CD8-positive, alpha-beta memory T cell (primary cell): ENCODE measurements around the gene CCDC13. TPM values are rescaled to one million over a fixed set of nuclear protein-coding genes. Genes with fewer than 3 reads are reported as not detected.

Experiments
- CTCF ChIA-PET: fragments of 350-600 bp; sonication (Branson Sonifier 250); formaldehyde crosslinking; loops from one replicate; lab custom pipeline; 2021; ENCODE audit warnings: antibody characterized with exemption; lab: Charles Lee
- POLR2A ChIA-PET: fragments of 350-600 bp; sonication (Branson Sonifier 250); formaldehyde crosslinking; loops from one replicate; lab custom pipeline; 2021; ENCODE audit warnings: antibody characterized with exemption; lab: Charles Lee
- DNase-seq, 5 donors: peaks; one replicate each; pipeline versions ENCODE4 v3.0.0 to v3.0.0-alpha.2; 2020 to 2022; ENCODE audit warnings: mixed read lengths in 1 of 5
- H3K27ac ChIP-seq: one replicate; pipeline ENCODE4 v1.7.0; 2013; ENCODE audit warnings: low read depth, mild to moderate bottlenecking, low read length, moderate library complexity
- H3K27me3 ChIP-seq: 2 replicates; pipeline ENCODE4 v1.7.0; 2013; ENCODE audit warnings: low read length, mild to moderate bottlenecking; ENCODE audit not compliant: insufficient read depth, poor library complexity, severe bottlenecking
- H3K36me3 ChIP-seq: 2 replicates; pipeline ENCODE4 v1.7.0; 2013; ENCODE audit warnings: mild to moderate bottlenecking, low read length, moderate library complexity; ENCODE audit not compliant: insufficient read depth
- H3K4me1 ChIP-seq: 2 replicates; pipeline ENCODE4 v1.7.0; 2013; ENCODE audit warnings: mild to moderate bottlenecking, low read length, moderate library complexity; ENCODE audit not compliant: insufficient read depth
- H3K4me3 ChIP-seq: 2 replicates; pipeline ENCODE4 v1.7.0; 2013; ENCODE audit warnings: mild to moderate bottlenecking, low read length
- H3K9me3 ChIP-seq: 2 replicates; pipeline ENCODE4 v1.7.0; 2013; ENCODE audit warnings: mild to moderate bottlenecking, low read length
- H3K27ac Mint-ChIP-seq, 8 donors: one replicate each; pipeline ENCODE4 v1.8.0; 2020 to 2021; ENCODE audit warnings: mixed read lengths in 8 of 8, mild to moderate bottlenecking in 6 of 8, inconsistent platforms in 3 of 8, moderate library complexity in 3 of 8
- H3K27me3 Mint-ChIP-seq, 2 donors: one replicate each; pipeline ENCODE4 v1.8.0; 2020 to 2021; ENCODE audit warnings: mixed read lengths in 2 of 2, mild to moderate bottlenecking in 1 of 2, moderate library complexity in 1 of 2
- H3K36me3 Mint-ChIP-seq, 3 donors: one replicate each; pipeline ENCODE4 v1.8.0; 2020 to 2021; ENCODE audit warnings: mixed read lengths in 3 of 3, inconsistent platforms in 1 of 3, mild to moderate bottlenecking in 1 of 3
- H3K4me1 Mint-ChIP-seq, 3 donors: one replicate each; pipeline ENCODE4 v1.8.0; 2020 to 2021; ENCODE audit warnings: mixed read lengths in 3 of 3, inconsistent platforms in 1 of 3, mild to moderate bottlenecking in 1 of 3
- H3K4me3 Mint-ChIP-seq, 7 donors: one replicate each; pipeline ENCODE4 v1.8.0; 2020 to 2021; ENCODE audit warnings: mixed read lengths in 7 of 7, mild to moderate bottlenecking in 6 of 7, moderate library complexity in 4 of 7, inconsistent platforms in 2 of 7
- H3K9me3 Mint-ChIP-seq, 5 donors: one replicate each; pipeline ENCODE4 v1.8.0; 2020 to 2022; ENCODE audit warnings: mixed read lengths in 5 of 5, mild to moderate bottlenecking in 3 of 5, moderate library complexity in 2 of 5, inconsistent platforms in 1 of 5
- polyA plus RNA-seq: library from polyadenylated mRNA; unstranded; fragments of 300-500 nt; fragmentation: Illumina TruSeq; gene quantifications from one replicate; pipeline ENCODE4 v1.2.3, GENCODE V29; 2021
- total RNA-seq, 2 experiments: library from RNA; stranded (reverse); gene quantifications; one replicate each; pipeline ENCODE4 v1.2.3, GENCODE V29; 2021

Gene CCDC13
- total and polyA plus RNA-seq, 3 experiments from 2014 or later, result 0.33 to 0.44 (median 0.42) TPM

GRCh38 chr3:42773409-42773751 lies 327 bp upstream of the CCDC13 start:
- Mint-ChIP-seq H3K9me3 (no peaks in the 10 kb centered on the region), H3K27ac (peak overlapping the region in 7 of 8 donors; percentile 81 to 95 (median 90)), H3K4me3 (peak overlapping the region; percentile 80 to 90 (median 88)), H3K4me1 (peaks cover 11 to 15% (median 14%) of the 10 kb centered on the region in 3 donors), H3K27me3 (peaks cover 0 to 3% of the 10 kb centered on the region in 2 donors), H3K36me3 (peaks cover 0 to 5% (median 1%) of the 10 kb centered on the region in 3 donors)
- no peaks in the 10 kb centered on the region for H3K9me3 ChIP-seq
- no peaks in the 10 kb centered on the region for H3K27me3 ChIP-seq
- ChIA-PET POLR2A (no interaction called here), CTCF (no interaction called here)
- no peak overlapping the region for H3K27ac ChIP-seq
- H3K36me3 ChIP-seq, result no peaks in the 10 kb centered on the region
- no peak for DNase-seq
- H3K4me1 ChIP-seq, result peaks cover 5% of the 10 kb centered on the region
- peak overlapping the region; percentile 49 for H3K4me3 ChIP-seq

GRCh38 chr3:42771271-42771670 lies 1.8 kb downstream of the CCDC13 start:
- ChIA-PET POLR2A (no interaction called here), CTCF (no interaction called here)
- peaks cover 5% of the 10 kb centered on the region for H3K4me1 ChIP-seq
- H3K27me3 Mint-ChIP-seq, result peaks cover 0 to 3% of the 10 kb centered on the region in 2 donors
- no peaks in the 10 kb centered on the region for H3K27me3 ChIP-seq
- peak overlapping the region in 3 of 8 donors; percentile 33 to 51 (median 37) for H3K27ac Mint-ChIP-seq
- no peak overlapping the region for H3K4me3 ChIP-seq
- DNase-seq, result no peak
- no peaks in the 10 kb centered on the region for H3K9me3 ChIP-seq
- H3K36me3 ChIP-seq, result no peaks in the 10 kb centered on the region
- H3K36me3 Mint-ChIP-seq, result peaks cover 0 to 4% (median 1%) of the 10 kb centered on the region in 3 donors
- H3K27ac ChIP-seq, result no peak overlapping the region
- peak overlapping the region in 4 of 7 donors; percentile 53 to 69 (median 58) for H3K4me3 Mint-ChIP-seq
- H3K9me3 Mint-ChIP-seq, result no peaks in the 10 kb centered on the region
- peaks cover 11 to 15% (median 14%) of the 10 kb centered on the region in 3 donors for H3K4me1 Mint-ChIP-seq

- Histone ChIP-seq H3K27me3 (no peaks in the 10 kb centered on the region), H3K4me3 (no peak overlapping the region), H3K9me3 (no peaks in the 10 kb centered on the region), H3K27ac (no peak overlapping the region), H3K36me3 (no peaks in the 10 kb centered on the region), H3K4me1 (peaks cover 5% of the 10 kb centered on the region)
- H3K27me3 Mint-ChIP-seq, result peaks cover 0 to 3% of the 10 kb centered on the region in 2 donors
- no peaks in the 10 kb centered on the region for H3K9me3 Mint-ChIP-seq
- no peak for DNase-seq
- ChIA-PET CTCF (no interaction called here), POLR2A (no interaction called here)
- peaks cover 11 to 15% (median 14%) of the 10 kb centered on the region in 3 donors for H3K4me1 Mint-ChIP-seq
- peaks cover 0 to 3% (median 1%) of the 10 kb centered on the region in 3 donors for H3K36me3 Mint-ChIP-seq
- H3K27ac Mint-ChIP-seq, result no peak overlapping the region
- no peak overlapping the region for H3K4me3 Mint-ChIP-seq
Observed at GRCh38 chr3:42769477-42770131, 3.4 kb downstream of the CCDC13 start.

- H3K4me1 Mint-ChIP-seq, result no peaks in the 10 kb centered on the region
- CTCF ChIA-PET, result no interaction called here
- no peak for DNase-seq
- Histone ChIP-seq H3K27me3 (no peaks in the 10 kb centered on the region), H3K36me3 (no peaks in the 10 kb centered on the region), H3K4me1 (no peaks in the 10 kb centered on the region), H3K9me3 (no peaks in the 10 kb centered on the region), H3K4me3 (no peak overlapping the region), H3K27ac (no peak overlapping the region)
- POLR2A ChIA-PET, result no interaction called here
- H3K36me3 Mint-ChIP-seq, result no peaks in the 10 kb centered on the region
- no peaks in the 10 kb centered on the region for H3K9me3 Mint-ChIP-seq
- peaks cover 0 to 2% of the 10 kb centered on the region in 2 donors for H3K27me3 Mint-ChIP-seq
- no peak overlapping the region for H3K4me3 Mint-ChIP-seq
- no peak overlapping the region for H3K27ac Mint-ChIP-seq
Observed at GRCh38 chr3:42764561-42765295, 8.3 kb downstream of the CCDC13 start.

GRCh38 chr3:42764115-42764514 lies 8.9 kb downstream of the CCDC13 start:
- Histone ChIP-seq H3K4me1 (no peaks in the 10 kb centered on the region), H3K27me3 (no peaks in the 10 kb centered on the region), H3K27ac (no peak overlapping the region), H3K36me3 (no peaks in the 10 kb centered on the region), H3K4me3 (no peak overlapping the region), H3K9me3 (no peaks in the 10 kb centered on the region)
- Mint-ChIP-seq H3K4me1 (no peaks in the 10 kb centered on the region), H3K36me3 (no peaks in the 10 kb centered on the region), H3K27me3 (peaks cover 0 to 2% of the 10 kb centered on the region in 2 donors), H3K4me3 (no peak overlapping the region), H3K9me3 (no peaks in the 10 kb centered on the region), H3K27ac (no peak overlapping the region)
- no peak for DNase-seq
- POLR2A ChIA-PET, result no interaction called here
- CTCF ChIA-PET, result no interaction called here

- ChIA-PET POLR2A (no interaction called here), CTCF (no interaction called here)
- Mint-ChIP-seq H3K27ac (no peak overlapping the region), H3K36me3 (no peaks in the 10 kb centered on the region), H3K4me3 (no peak overlapping the region), H3K4me1 (no peaks in the 10 kb centered on the region), H3K9me3 (no peaks in the 10 kb centered on the region), H3K27me3 (peaks cover 3 to 6% of the 10 kb centered on the region in 2 donors)
- H3K4me3 ChIP-seq, result no peak overlapping the region
- H3K27ac ChIP-seq, result no peak overlapping the region
- H3K36me3 ChIP-seq, result no peaks in the 10 kb centered on the region
- H3K9me3 ChIP-seq, result no peaks in the 10 kb centered on the region
- no peaks in the 10 kb centered on the region for H3K27me3 ChIP-seq
- no peaks in the 10 kb centered on the region for H3K4me1 ChIP-seq
- DNase-seq, result no peak
Observed at GRCh38 chr3:42763021-42763420, 10.0 kb downstream of the CCDC13 start.

- H3K27me3 Mint-ChIP-seq, result peaks cover 3 to 6% of the 10 kb centered on the region in 2 donors
- H3K4me1 Mint-ChIP-seq, result no peaks in the 10 kb centered on the region
- DNase-seq, result no peak
- H3K27me3 ChIP-seq, result no peaks in the 10 kb centered on the region
- H3K27ac ChIP-seq, result no peak overlapping the region
- H3K9me3 Mint-ChIP-seq, result no peaks in the 10 kb centered on the region
- H3K27ac Mint-ChIP-seq, result peak overlapping the region in 1 of 8 donors; percentile 31
- H3K4me3 ChIP-seq, result no peak overlapping the region
- no peak overlapping the region for H3K4me3 Mint-ChIP-seq
- ChIA-PET CTCF (interaction anchor here (1.1 kb wide), 1 partner anchor 9 kb away, joined by 4 read pairs; no protein-coding TSS in a partner anchor), POLR2A (no interaction called here)
- no peaks in the 10 kb centered on the region for H3K4me1 ChIP-seq
- H3K9me3 ChIP-seq, result no peaks in the 10 kb centered on the region
- H3K36me3 ChIP-seq, result no peaks in the 10 kb centered on the region
- no peaks in the 10 kb centered on the region for H3K36me3 Mint-ChIP-seq
Observed at GRCh38 chr3:42762046-42762724, 10.9 kb downstream of the CCDC13 start.

- Mint-ChIP-seq H3K4me1 (no peaks in the 10 kb centered on the region), H3K9me3 (no peaks in the 10 kb centered on the region), H3K36me3 (no peaks in the 10 kb centered on the region), H3K27ac (no peak overlapping the region), H3K27me3 (peaks cover 3 to 6% of the 10 kb centered on the region in 2 donors), H3K4me3 (no peak overlapping the region)
- Histone ChIP-seq H3K27me3 (no peaks in the 10 kb centered on the region), H3K27ac (no peak overlapping the region), H3K36me3 (no peaks in the 10 kb centered on the region), H3K9me3 (no peaks in the 10 kb centered on the region), H3K4me1 (no peaks in the 10 kb centered on the region), H3K4me3 (no peak overlapping the region)
- ChIA-PET CTCF (no interaction called here), POLR2A (interaction anchor here (0.7 kb wide), 1 partner anchor 203 kb away, joined by 3 read pairs; no protein-coding TSS in a partner anchor)
- no peak for DNase-seq
Observed at GRCh38 chr3:42758126-42758525, 14.9 kb downstream of the CCDC13 start.
